Putamen (tissue), 1 donor: ENCODE data around the gene MEI4.
"Not testable (repeated sequence)": the region's sequence is repeated elsewhere in the genome, so short reads cannot be mapped to it uniquely, and the experiment has no call there.

ENCODE experiments used
- DNase-seq: peaks from one replicate; pipeline ENCODE4 v3.0.0-alpha.2; 2016; ENCODE audit warnings: low spot score

The MEI4 gene

DNA sequence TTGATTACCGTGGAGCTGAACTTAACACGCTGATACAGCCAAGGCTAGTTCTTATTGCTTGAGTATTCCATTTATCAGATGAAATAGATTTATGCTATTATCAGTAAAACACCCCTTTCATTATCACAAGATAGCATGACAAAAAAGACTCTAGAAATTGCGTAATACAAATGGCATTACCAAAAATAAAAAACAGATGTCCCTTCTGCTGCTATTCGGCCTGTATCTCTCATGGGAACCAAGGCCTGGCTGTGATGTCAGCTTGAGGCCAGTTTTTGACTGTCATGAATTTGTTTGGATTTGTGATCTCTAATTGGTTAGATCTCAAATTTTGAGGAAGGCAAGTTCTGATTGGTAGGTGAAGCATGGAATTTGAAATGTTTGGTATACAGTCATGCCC lies 25.2 kb downstream of the MEI4 start:
- no peak for DNase-seq

DNA sequence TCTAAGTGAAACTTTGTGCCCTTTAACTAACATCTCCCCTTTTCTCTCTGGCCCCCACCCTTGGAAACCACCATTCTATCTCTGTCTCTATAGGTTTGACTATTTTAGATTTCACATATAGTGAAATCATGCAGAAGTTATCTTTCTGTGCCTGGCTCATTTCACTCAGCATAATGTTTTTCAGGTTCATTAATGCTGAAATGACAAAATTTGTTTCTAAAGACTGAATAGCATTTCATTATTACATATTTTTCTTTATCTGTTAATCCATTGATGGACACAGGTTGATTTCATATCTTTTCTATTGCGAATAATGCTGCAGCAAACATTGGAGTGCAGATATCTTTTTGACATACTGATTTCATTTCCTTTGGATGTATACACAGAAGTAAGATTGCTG lies 30.7 kb downstream of the MEI4 start:
- no peak for DNase-seq

DNA sequence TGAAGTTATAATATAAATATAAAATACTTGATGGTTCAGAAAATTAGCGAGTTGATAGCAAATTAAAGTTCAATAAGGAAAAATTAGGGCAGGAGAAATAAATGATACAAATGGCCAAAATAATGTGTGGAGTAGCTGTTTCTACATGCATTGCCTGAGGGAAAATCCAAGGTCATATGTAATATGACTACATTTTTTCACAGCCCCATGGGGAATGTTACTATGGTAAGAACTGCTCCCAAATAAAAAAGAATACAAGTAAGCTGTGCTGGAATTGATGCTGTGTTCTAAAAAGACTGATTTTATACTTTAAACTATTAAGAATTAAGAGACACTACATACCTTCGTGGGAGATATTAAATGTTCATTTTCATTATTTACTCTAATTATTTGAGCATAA lies 34.1 kb downstream of the MEI4 start:
- no peak for DNase-seq

DNA sequence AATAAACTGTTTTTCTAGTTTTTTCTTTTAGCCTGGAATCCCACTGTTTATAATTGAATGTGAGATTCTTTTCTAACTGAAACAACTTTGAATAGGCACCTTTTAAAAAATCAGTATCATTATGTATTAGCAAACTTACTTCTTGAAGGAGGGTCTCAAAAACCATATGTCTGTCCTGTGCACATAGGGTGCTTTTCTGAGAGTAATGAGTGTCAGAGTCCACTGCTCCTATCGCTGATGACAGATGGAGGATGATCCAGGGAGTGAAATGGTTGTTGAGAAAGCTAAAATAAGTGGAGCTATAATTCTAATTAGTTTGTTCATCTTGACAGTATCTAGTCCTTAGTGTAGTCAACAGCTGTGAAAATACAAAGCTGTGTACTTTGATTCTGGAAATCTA lies 35.8 kb downstream of the MEI4 start:
- no peak for DNase-seq

DNA sequence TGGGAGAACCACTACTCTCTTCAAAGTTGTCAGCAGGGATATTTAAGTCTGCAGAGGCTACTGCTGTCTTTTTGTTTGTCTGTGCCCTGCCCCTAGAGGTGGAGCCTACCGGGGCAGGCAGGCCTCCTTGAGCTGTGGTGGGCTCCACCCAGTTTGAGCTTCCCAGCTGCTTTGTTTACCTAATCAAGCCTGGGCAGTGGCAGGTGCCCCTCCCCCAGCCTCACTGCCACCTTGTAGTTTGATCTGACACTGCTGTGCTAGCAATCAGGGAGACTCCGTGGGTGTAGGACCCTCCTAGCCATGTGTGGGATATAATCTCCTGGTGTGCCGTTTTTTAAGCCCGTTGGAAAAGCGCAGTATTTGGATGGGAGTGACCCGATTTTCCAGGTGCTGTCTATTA lies 47.3 kb downstream of the MEI4 start:
- not testable (repeated sequence) for DNase-seq

DNA sequence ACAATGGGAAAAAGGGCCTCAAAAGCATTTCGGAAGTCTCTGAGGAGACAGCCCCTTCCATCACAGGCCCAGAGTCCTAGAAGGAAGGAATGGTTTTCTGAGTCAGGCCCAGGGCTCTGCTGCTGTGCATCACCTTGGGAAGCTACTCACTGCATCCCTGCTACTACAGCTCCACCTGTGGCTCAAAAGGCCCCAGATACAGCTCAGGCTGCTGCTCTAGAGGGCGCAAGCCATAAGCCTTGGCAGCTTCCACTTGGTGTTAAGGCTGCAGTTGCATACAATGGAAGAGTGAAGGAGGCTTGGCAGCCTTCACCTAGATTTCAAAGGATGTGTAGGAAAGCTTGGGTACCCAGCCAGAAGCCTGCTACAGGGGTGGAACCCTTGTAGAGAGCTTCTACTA lies 54.8 kb downstream of the MEI4 start:
- no peak for DNase-seq

DNA sequence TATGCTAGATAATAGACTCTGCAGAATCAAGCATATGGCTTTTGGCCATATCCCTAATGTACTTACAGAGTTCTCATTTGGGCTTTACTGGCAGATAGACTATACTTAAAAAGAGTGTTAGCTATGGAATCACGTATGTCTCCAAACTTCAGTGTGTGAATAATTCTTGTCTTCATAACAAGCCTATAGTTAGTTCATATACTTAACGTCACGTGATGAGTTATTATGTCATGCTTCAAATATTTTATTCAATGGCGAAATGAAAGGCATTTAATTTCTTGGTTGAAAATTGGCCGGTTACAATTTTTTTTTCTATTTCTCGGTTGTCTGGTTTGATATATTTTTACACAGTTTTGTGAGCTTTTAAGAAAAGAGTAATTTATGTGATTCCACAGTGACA lies 62.7 kb downstream of the MEI4 start:
- DNase-seq: no peak

DNA sequence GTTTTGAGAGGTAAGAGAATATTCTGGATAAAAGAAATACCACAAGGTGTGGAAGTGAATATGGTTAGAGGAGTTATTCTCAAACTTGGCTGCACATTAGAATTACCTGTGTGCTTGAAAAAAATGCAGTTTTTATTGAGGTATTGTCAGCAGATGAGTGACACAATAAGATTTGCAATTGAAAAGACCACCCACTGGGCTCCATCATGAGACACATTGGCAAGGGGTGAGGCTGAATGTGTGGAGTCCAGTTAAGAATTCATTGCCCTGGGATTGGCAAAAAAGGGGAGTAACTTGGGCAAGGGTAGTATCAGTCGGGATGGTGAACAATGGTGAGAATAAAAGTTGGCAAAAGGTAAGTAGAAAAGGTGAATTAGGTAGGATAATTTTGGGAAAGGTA lies 63.5 kb downstream of the MEI4 start:
- no peak for DNase-seq

DNA sequence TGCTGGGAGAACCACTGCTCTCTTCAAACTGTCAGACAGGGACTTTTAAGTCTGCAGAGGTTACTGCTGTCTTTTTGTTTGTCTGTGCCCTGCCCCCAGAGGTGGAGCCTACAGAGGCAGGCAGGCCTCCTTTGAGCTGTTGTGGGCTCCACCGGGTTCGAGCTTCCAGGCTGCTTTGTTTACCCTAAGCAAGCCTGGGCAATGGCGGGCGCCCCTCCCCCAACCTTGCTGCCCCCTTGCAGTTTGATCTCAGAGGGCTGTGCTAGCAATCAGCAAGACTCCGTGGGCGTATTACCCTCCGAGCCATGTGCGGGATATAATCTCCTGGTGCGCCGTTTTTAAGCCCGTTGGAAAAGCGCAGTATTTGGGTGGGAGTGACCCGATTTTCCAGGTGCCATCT lies 83.2 kb downstream of the MEI4 start:
- DNase-seq: not testable (repeated sequence)

DNA sequence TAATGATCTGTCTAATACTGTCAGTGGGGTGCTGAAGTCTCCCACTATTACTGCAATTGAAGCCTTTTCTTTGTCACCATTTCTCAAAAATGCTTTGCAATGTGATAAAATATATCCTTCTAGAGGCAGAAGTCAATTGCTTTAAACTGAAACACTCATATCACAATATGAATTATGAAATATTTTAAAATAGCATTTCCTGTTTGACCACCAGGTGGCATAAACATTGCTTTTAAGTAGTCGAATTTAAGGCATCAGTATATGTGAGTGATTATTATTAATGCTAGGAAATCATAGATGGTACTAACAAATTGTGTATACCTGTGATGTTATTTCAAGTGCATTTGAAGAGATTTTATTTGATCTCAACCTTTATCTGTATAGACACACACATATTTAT lies 87.5 kb downstream of the MEI4 start:
- no peak for DNase-seq

DNA sequence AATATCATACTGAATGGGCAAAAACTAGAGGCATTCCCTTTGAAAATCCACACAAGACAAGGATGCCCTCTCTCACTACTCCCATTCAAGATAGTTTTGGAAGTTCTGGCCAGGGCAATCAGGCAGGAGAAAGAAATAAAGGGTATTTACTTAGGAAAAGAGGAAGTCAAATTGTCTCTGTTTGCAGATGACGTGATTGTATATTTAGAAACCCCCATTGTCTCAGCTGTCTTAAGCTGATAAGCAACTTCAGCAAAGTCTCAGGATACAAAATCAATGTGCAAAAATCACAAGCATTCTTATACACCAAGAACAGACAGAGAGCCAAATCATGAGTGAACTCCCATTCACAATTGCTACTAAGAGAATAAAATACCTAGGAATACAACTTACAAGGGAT lies 99.3 kb downstream of the MEI4 start:
- DNase-seq: not testable (repeated sequence)

DNA sequence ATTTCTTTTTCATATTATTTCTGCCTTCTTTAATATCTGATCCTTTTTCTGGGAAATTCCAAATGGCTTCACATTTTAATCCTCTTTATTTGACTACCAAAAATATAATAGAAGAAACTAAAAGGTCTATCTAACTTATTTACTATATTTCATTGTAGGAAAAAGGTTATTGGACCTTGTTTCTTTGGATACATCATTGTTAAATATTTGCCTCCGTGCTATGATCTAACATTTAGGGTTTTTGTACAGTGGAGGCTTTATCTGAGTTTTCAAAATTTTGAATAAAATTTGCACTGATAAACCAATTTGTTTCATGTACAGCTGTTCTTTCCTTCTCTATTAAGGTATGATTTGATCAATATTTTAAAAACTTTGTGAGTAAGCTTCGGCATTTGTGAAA lies 109.5 kb downstream of the MEI4 start:
- no peak for DNase-seq

DNA sequence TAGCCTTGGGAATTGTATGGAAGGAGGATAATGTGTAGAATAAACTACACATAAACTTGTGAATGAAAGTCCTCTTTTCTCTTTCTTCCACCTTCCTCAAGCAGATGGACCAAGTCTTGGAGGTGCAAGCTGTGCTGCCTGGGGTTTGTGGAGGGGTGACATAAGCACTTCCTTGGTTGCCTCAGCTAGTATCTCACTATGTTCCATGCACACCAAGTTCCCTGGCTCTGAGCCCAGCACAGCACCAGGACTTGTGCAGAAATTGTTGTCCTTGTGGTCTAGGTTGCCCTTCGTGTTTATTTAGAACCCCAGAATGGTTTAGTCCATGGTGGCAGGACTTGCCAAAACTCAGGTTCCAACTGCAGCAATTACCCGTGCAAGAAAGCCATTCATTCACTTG lies 110.3 kb downstream of the MEI4 start:
- no peak for DNase-seq

DNA sequence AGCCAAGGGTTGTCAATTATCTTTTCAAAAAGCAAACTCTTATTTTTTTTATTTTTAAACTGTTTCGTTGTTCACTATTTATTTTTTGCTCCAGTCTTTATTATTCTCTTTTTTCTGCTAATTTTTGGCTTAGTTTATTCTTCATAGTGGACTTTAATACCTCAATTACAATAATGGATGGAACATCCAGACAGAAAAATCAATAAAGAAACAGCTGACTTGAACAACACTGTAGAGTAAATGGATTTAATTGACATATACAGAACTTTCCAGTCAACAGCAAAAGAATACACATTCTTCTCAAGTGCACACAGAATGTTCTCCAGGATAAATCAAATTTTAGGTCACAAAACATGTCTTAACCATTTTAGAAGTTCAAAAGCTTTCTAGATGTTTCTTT lies 111.5 kb downstream of the MEI4 start:
- no peak for DNase-seq

DNA sequence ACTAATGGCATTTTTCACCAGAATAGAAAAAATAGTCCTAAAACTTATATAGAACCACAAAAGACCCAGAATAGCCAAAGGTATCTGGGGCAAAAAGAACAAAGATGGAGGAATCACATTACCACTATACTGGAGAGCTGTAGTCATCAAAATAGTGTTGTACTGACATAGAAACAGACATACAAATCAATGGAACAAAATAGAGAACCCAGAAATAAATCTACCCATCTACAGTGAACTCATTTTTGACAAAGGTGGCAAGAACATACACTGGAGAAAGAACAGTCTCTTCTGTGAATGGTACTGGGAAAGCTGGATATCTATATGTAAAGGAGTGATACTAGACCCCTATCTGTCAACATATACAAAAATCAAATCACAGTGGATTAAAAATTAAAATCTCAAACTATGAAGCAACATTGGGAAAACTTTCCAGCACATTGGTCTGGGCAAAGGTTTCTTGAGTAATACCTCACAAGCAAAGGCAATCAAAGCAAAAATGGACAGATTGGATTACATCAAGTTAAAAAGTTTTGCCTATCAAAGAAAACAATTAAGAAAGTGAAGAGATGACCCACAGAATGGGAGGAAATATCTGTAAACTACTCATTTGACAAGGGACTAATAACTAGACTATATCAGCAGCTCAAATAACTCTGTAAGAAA lies 120.5 kb downstream of the MEI4 start:
- no peak for DNase-seq

DNA sequence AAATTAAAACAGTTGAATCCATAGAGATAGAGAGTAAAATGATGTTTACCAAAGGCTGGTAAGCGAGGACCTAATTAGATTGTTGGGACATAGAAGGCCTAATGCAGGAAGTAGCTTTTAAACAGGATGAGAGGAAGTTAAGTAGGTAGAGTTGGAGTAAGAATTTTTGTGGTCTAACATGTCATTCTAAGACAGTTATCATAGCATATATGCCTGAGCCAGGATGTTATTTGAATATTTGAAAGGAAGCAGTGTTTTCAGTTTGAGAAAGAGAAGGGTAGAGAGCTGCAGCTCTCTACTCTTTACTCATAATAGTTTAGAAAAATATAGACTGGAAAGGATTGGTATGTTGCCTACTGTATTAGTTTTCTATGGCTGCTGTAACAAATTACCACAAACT lies 121.6 kb downstream of the MEI4 start:
- no peak for DNase-seq

DNA sequence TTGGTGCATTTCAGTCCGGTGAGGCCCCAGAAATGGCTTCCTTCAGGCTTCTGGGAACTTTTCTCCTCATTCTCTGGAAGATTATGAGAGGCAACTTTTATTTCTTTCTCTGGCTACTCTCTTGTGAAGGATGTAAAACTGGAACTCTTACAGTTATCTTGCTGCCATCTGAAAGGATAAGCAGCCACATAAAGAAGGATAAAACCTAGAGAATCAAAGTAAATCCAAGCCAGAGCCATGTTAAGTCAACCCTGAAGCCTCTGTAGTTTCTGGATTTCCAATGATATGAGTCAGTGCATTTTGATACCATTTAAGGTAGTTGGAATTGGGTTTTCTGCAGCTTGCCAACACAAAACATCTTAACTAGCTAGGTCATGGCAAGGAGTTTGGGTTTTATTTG lies 123.6 kb downstream of the MEI4 start:
- no peak for DNase-seq

DNA sequence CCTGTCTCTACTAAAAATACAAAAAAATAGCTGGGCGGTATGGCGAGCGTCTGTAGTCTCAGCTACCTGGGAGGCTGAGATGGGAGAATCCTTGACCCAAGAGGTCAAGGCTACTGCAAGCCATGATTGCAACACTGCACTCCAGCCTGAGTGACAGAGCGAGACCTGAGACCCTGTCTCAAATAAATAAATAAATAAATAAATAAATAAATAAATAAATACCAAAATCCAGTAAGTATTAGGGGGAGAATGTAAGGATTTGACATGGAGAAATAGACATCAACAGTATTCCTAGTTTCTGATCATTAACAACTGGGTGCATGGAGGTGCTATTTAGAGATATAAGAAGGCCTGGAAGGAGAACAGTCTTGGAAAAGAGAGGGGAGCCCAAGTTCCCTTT lies 125.7 kb downstream of the MEI4 start:
- DNase-seq: no peak

DNA sequence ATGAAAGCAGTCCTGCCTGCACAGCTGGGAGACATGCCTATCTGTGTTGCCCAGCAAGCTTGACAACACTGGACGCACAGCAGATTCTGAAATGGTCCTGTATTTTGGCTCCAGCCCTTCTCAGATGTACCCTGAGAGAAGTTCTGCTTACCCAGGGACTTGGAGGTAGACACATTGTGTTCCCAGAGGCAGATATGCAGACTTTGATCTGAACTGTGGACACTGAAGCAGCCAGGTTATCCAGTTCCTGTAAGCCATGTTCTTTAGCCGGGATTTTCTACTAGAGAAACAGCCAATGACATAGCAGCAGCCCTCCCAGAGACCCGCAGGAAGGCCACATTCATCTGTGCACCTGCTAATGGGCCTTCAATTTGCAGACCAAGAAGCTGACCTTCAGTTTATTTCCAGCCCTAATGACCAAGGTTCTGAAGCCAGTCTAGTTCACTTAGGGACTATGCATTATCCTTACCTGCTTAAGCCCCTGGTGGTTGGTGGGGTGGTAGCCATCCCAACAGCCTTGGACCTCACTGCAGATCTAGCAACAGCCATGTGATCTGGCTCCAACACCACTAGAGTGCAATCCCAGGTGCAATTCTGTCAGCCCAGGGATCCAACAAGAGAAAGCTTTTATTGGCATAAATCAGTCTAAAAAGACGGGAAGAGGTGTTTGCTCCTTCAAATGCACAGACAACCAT lies 134.2 kb downstream of the MEI4 start:
- DNase-seq: no peak

DNA sequence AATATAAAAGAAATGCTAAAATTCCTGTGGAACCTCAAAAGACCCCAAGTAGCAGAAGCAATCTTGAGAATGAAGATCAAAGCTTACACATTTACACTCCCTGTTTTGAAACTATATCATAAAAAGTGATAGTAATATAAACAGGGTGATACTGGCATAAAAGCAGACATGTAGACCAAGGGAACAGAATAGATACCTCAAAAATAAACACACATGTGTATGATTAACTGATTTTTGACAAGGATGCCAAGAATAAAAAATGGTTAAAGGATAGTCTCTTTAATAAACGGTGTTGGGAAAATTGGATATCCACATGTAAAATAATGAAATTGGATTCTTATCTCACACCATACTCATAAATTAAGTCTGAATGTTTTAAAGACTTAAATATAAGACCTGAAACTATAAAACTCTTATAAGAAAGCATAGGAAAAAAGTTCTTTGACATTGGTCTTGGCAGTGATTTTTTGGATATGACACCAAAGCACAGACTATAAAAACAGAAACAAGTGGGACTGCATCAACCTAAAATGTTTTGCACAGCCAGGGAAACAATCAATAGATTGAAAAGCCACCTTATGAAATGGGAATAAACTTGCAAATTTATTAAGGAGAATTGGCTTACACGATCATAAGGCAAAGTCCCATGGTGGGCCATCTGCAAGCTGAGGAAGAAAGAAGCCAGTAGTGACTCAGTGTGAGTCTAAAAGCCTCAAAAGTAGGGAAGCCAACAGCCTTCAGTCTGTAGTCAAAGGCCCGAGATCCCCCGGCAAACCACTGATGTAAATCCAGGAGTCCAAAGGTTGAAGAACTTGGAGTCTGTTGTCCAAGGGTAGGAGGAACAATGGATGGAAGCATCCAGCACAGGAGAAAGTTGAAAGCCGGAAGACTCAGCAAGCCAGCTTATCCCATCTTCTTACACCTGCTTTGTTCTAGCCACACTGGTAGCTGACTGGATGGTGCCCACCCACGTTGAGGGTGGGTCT lies 144.3 kb downstream of the MEI4 start:
- DNase-seq: no peak

DNA sequence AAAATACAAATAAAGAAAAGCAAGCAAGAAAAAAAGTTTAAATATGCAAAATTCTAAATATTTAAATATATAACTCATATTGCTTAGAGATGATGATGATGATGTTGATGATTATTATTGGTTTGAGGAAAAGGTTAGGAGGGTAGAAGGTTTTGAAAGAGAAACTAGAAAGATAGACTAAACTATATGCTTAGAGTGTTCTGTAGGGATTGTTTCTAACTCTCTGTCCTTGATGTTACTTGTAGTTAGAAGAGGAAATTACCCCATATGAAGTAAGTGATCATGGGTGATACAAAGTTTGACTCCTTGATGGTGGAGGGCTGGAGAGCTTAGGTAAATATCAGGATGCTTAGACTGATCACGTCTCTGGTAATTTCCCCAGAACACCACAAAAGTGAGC lies 159.5 kb downstream of the MEI4 start:
- no peak for DNase-seq

DNA sequence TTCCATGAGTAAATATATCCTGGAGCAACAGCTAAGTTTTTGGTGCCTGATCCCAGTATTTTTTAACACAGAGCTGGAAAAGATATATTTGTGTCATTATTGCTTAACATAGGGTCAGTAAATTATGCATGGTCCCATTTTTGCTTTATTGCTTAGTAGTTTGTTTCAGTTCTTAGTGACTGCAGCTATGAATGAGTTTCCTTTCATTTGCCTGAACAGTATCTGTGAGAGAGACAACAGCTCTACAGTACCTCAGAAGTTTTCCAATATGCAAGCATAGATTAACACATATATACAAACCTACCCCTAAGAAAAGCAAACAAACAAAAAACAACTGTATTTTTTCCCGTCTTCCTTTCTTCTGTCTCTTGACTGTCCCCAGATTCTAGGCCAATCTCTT lies 160.3 kb downstream of the MEI4 start:
- DNase-seq: no peak

DNA sequence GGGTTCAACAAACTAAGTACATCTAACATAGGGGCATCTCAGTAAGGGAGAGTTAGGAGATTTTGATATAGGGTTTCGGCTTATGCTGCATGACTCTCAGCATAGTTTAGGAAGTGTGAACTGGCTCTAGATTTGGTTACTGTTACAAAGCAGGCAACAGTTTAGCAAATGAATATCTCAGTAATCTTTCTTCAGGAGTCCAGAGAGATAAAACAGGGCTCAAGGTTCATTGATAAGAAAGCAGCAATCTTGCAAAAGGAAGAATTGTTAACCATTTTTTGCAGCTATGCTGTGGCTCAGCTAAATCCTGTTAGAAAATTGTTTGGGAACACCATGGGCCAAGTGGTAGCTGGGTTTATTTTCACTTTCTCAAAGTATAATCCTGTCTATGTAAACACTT lies 161.3 kb downstream of the MEI4 start:
- no peak for DNase-seq
